GM23248 (cell line): ENCODE results near the gene PARP9. TPM values are rescaled to one million over a fixed set of nuclear protein-coding genes. Genes with fewer than 3 reads are reported as not detected.
A peak's percentile ranks its signal among the peaks of the same experiment; 100 is the strongest.

ENCODE experiments used
- DNase-seq: peaks from one replicate; pipeline ENCODE4 v3.0.0-alpha.2; 2015
- H2AFZ ChIP-seq: fragments of 200-600 bp; sonication (generic); 2 replicates; pipeline ENCODE4 v1.6.1; 2016; ENCODE audit warnings: antibody characterized with exemption
- H3F3A ChIP-seq: fragments of 200-600 bp; sonication (generic); 2 replicates; pipeline ENCODE4 v1.6.1; 2016; ENCODE audit warnings: mild to moderate bottlenecking, antibody characterized with exemption, mixed run types; ENCODE audit not compliant: insufficient read depth
- H3K27ac ChIP-seq: fragments of 200-600 bp; sonication (generic); 2 replicates; pipeline ENCODE4 v1.5.1; 2016; ENCODE audit warnings: mild to moderate bottlenecking
- H3K27me3 ChIP-seq: fragments of 200-600 bp; sonication (generic); replicated peaks from 2 replicates; pipeline ENCODE4 v1.6.1; 2016; ENCODE audit warnings: mild to moderate bottlenecking; ENCODE audit not compliant: insufficient read depth
- H3K36me3 ChIP-seq: fragments of 200-600 bp; sonication (generic); 2 replicates; pipeline ENCODE4 v1.6.1; 2016; ENCODE audit warnings: low read depth, mild to moderate bottlenecking
- H3K4me1 ChIP-seq: fragments of 200-600 bp; sonication (generic); 2 replicates; pipeline ENCODE4 v1.6.1; 2016; ENCODE audit warnings: mild to moderate bottlenecking; ENCODE audit not compliant: insufficient read depth
- H3K4me2 ChIP-seq: fragments of 200-600 bp; sonication (generic); one replicate; pipeline ENCODE4 v1.6.1; 2016; ENCODE audit warnings: mild to moderate bottlenecking; ENCODE audit not compliant: unreplicated experiment
- H3K4me3 ChIP-seq: fragments of 200-600 bp; sonication (generic); 2 replicates; pipeline ENCODE4 v1.5.1; 2016; ENCODE audit warnings: mild to moderate bottlenecking
- H3K79me2 ChIP-seq: fragments of 200-600 bp; sonication (generic); 2 replicates; pipeline ENCODE4 v1.6.1; 2016; ENCODE audit warnings: mild to moderate bottlenecking; ENCODE audit not compliant: insufficient read depth
- H3K9ac ChIP-seq: fragments of 200-600 bp; sonication (generic); 2 replicates; pipeline ENCODE4 v1.6.1; 2016; ENCODE audit warnings: mild to moderate bottlenecking
- H3K9me2 ChIP-seq: fragments of 200-600 bp; sonication (generic); 2 replicates; pipeline ENCODE4 v1.6.1; 2016; ENCODE audit warnings: mixed run types, mild to moderate bottlenecking, moderate library complexity; ENCODE audit not compliant: insufficient read depth
- H3K9me3 ChIP-seq: fragments of 200-600 bp; sonication (generic); one replicate; pipeline ENCODE4 v1.6.1; 2017; ENCODE audit warnings: low read depth
- H4K20me1 ChIP-seq: fragments of 200-600 bp; sonication (generic); 2 replicates; pipeline ENCODE4 v1.6.0; 2016; ENCODE audit not compliant: insufficient read depth
- EZH2 ChIP-seq: fragments of 200-600 bp; sonication (generic); IDR thresholded peaks from 2 replicates; pipeline ENCODE4 v1.6.1; 2018; ENCODE audit warnings: antibody characterized with exemption, mild to moderate bottlenecking; ENCODE audit not compliant: insufficient read depth, poor library complexity, severe bottlenecking
- EZH2phosphoT487 ChIP-seq: fragments of 200-600 bp; sonication (generic); IDR thresholded peaks from 2 replicates; pipeline ENCODE4 v1.6.1; 2018; ENCODE audit warnings: antibody characterized with exemption, moderate library complexity, mild to moderate bottlenecking, low read depth; ENCODE audit not compliant: insufficient read depth
- WGBS, 2 experiments: methylation state at CpG; one replicate each; pipeline ENCODE4 v1.1.6; 2015 to 2017; ENCODE audit warnings: low lambda C conversion rate in 2 of 2, low coverage in 1 of 2; ENCODE audit errors: missing lambda C conversion rate in 2 of 2; 5-methylcytosine and 5-hydroxymethylcytosine counted together
- in situ Hi-C: fragments of 300-500 bp; cut with MboI; formaldehyde crosslinking; loops from 2 replicates; pipeline ENCODE4 v1.15.0; 2020
- polyA plus RNA-seq: library from polyadenylated mRNA; unstranded; fragments of >200 nt; fragmentation: Nextera tagmentation; extraction: Ambion mirVana; gene quantifications from 2 replicates; pipeline ENCODE4 v1.2.1, GENCODE V29; 2016
- total RNA-seq: library from RNA; depleted of rRNA; stranded (reverse); fragments of >200 nt; shearing (Covaris generic); gene quantifications from 2 replicates; pipeline ENCODE4 v1.2.3, GENCODE V29; 2014

The PARP9 gene
- total and polyA plus RNA-seq, 2 experiments from 2014 or later, result 13.7 to 16.4 TPM

DNA sequence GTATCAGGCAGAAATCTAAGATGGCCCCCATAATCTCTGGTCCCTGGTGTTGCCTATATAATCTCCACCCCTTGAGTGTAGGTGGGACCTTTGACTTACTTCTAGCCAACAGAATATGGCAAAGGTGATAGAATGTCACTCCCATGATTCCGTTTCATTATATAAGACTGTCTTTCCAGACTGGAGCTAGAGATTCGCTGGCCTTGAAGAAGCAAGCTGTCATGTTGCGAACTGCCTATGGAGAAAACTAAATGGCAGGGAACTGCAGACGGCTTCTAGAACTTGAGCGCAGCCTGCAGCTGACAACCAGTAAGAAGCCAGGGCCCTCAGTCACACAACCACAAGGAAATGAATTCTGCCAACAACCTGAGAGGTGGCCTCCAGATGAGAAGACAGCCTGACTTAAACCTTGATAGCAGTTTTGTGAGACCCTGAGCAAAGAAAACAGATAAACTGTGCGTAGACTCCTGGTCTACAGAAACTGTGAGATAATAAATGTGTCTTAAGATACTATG is 47.2 kb downstream of the PARP9 start:
- peaks cover 12% of the 10 kb centered on the region for H3F3A ChIP-seq
- H3K4me3 ChIP-seq, result no peak overlapping the region
- H3K27ac ChIP-seq, result no peak overlapping the region
- no peaks in the 10 kb centered on the region for H3K27me3 ChIP-seq
- in situ Hi-C loops, result no loop called here
- H3K4me1 ChIP-seq, result peaks cover 15% of the 10 kb centered on the region; the same call in 1 of the 2 replicates
- H3K4me2 ChIP-seq, result no peak overlapping the region
- H3K9me3 ChIP-seq, result no peaks in the 10 kb centered on the region
- H3K9ac ChIP-seq, result no peak overlapping the region
- no peaks in the 10 kb centered on the region for H3K36me3 ChIP-seq
- DNase-seq, result no peak
- H2AFZ ChIP-seq, result no peak overlapping the region; the same call in 1 of the 2 replicates
- no peaks in the 10 kb centered on the region for H3K9me2 ChIP-seq
- WGBS, 2 experiments, result 84 to 90% methylated on average over 6 of the region's 6 CpGs
- TF ChIP-seq EZH2, result no peak
- TF ChIP-seq EZH2phosphoT487, result no peak
- no peaks in the 10 kb centered on the region; the same call in 1 of the 2 replicates for H4K20me1 ChIP-seq
- H3K79me2 ChIP-seq, result peaks cover 20% of the 10 kb centered on the region

DNA sequence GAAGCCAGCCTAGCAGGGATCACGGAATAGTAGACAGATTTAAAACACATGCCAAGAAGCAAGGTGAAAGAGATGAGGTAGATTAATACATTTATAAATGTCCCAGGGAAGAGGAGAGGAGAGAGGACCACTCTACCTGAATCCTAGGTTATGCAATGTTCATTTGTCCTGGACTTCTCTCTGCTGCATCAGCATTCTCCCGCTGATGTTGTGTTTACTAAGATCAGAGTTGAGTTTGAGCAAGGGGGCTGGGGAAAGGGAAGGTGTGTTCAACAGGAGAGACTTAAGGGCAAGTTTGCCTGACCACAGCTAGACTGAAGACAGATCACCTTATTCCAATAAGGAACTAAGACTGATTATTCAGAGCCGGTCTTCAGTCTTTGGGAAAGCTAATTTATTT is 48.2 kb downstream of the PARP9 start:
- no peak for TF ChIP-seq EZH2
- TF ChIP-seq EZH2phosphoT487, result no peak
- H4K20me1 ChIP-seq, result peaks cover 7% of the 10 kb centered on the region; the same call in 1 of the 2 replicates
- DNase-seq, result no peak
- H3K36me3 ChIP-seq, result no peaks in the 10 kb centered on the region
- in situ Hi-C loops, result no loop called here
- H3K4me3 ChIP-seq, result no peak overlapping the region
- H3K4me1 ChIP-seq, result peaks cover 15% of the 10 kb centered on the region; the same call in 1 of the 2 replicates
- H3K4me2 ChIP-seq, result no peak overlapping the region
- H3K9me3 ChIP-seq, result no peaks in the 10 kb centered on the region
- no peaks in the 10 kb centered on the region for H3K27me3 ChIP-seq
- no peak overlapping the region for H2AFZ ChIP-seq
- no peaks in the 10 kb centered on the region for H3K9me2 ChIP-seq
- 86 to 100% methylated on average over 3 of the region's 3 CpGs for WGBS, 2 experiments
- peaks cover 31% of the 10 kb centered on the region for H3K79me2 ChIP-seq
- H3F3A ChIP-seq, result peaks cover 12% of the 10 kb centered on the region
- no peak overlapping the region for H3K9ac ChIP-seq
- no peak overlapping the region for H3K27ac ChIP-seq

DNA sequence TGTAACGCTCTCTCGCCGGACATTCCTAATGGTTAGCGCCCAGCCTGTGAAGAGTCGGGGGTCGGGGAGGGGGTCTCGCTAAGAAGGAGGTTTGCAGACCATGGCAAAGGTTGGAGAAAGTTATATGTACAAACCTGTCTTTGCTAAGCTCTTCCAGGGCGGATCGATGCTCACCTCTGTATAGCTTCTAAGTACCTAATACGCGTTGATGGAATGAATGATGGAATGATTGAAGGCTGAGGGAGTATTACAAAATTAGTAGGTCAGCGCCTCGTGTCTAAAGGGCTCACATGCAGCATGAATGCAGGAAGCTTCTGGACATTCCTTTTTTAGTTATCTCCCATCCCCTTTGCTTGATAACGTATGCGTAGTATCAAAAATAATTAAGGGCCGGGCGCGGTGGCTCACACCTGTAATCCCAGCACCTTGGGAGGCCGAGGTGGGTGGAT is 49.1 kb downstream of the PARP9 start:
- WGBS, 2 experiments, result 35 to 38% methylated on average over 19 of the region's 19 CpGs

DNA sequence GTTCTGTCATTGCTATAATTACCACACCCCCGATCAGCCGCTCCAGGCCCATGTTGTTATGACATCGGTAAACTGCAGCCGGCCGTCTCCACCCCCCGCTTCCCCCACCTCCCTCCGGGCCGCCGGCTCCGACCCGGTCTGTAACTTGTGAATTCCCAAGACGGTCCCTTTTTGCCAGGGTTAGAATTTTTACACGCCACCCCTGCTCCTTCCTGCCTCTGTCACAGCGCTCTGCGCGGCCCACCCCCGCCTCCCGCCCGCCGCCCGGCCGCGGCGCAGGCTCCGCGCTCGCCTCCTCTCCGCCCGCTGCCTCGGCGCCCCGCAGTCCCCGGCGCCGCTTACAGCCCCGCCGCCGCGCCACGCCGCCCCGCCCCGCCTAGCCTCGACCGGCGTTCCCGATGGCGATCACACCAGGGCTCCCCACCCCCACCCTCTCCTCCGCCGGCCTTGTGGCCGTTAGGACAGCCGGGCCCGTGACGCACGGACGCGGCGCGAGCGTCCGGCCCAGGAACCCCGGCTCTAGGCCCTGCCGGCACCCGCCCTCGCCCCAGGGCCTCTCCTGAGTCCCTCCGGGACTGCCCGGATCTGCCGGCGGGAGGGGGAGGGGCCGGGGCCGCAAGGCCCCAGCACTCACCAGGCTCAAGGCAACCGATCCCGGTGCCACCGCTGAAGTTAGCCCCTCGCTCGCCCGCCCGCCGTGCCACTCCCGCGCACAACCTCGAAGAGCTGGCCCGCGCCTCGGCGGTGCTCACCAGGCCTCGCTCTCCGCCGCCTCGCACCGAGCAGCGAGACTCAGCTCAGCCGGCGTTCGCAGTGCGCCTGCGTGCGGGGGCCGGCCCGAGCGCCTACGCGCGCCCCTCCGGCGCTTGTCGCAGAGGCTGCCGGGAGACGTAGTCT is 49.7 kb downstream of the PARP9 start, which contains the start of gene KPNA1:
Gene KPNA1, minus strand, starts transcription at position 817 of the 897 bp plus-strand sequence. CDS start 18,374 bp downstream, outside the sequence.
- H3K9ac ChIP-seq, result peak within 1 kb of the TSS; percentile 90
- no peaks in the 10 kb centered on the region for H3K36me3 ChIP-seq
- no peaks in the 10 kb centered on the region for H3K9me3 ChIP-seq
- H3K27ac ChIP-seq, result peak within 1 kb of the TSS; percentile 90
- TF ChIP-seq EZH2phosphoT487 (no peak), EZH2 (no peak)
- H3K4me2 ChIP-seq, result peak within 1 kb of the TSS; percentile 92
- H3F3A ChIP-seq, result peaks cover 12% of the 10 kb centered on the region
- in situ Hi-C loops, result no loop called here
- peaks cover 46% of the 10 kb centered on the region for H3K79me2 ChIP-seq
- 0 to 1% methylated on average over 41 to 80 of the region's 109 CpGs for WGBS, 2 experiments
- H3K4me1 ChIP-seq, result peaks cover 9% of the 10 kb centered on the region; the same call in 1 of the 2 replicates
- DNase-seq, result peak; percentile 96
- peak within 1 kb of the TSS; percentile 98 for H2AFZ ChIP-seq
- H4K20me1 ChIP-seq, result peaks cover 12% of the 10 kb centered on the region; the same call in 1 of the 2 replicates
- no peaks in the 10 kb centered on the region for H3K27me3 ChIP-seq
- H3K4me3 ChIP-seq, result peak within 1 kb of the TSS; percentile 81
- no peaks in the 10 kb centered on the region for H3K9me2 ChIP-seq

More for the DNA sequence above, 49.1 kb downstream of the PARP9 start:
- peaks cover 15% of the 10 kb centered on the region; the same call in 1 of the 2 replicates for H3K4me1 ChIP-seq
- H4K20me1 ChIP-seq, result peaks cover 7% of the 10 kb centered on the region; the same call in 1 of the 2 replicates
- in situ Hi-C loops, result no loop called here
- peak overlapping the region; percentile 81 for H3K4me3 ChIP-seq
- H3F3A ChIP-seq, result peaks cover 12% of the 10 kb centered on the region
- H3K4me2 ChIP-seq, result peak overlapping the region; percentile 81
- DNase-seq, result no peak
- H3K79me2 ChIP-seq, result peaks cover 39% of the 10 kb centered on the region
- TF ChIP-seq EZH2phosphoT487 (no peak), EZH2 (no peak)
- no peaks in the 10 kb centered on the region for H3K9me3 ChIP-seq
- H3K36me3 ChIP-seq, result no peaks in the 10 kb centered on the region
- H3K9me2 ChIP-seq, result no peaks in the 10 kb centered on the region
- H3K27me3 ChIP-seq, result no peaks in the 10 kb centered on the region
- peak overlapping the region; percentile 98 for H2AFZ ChIP-seq
- H3K9ac ChIP-seq, result peak overlapping the region; percentile 90
- H3K27ac ChIP-seq, result no peak overlapping the region; the same call in 1 of the 2 replicates
